A673 (cell line): ENCODE data around the gene NOCT. TPM values are rescaled to one million over a fixed set of nuclear protein-coding genes. Genes with fewer than 3 reads are reported as not detected.
"Not testable (repeated sequence)": the region's sequence is repeated elsewhere in the genome, so short reads cannot be mapped to it uniquely, and the experiment has no call there.

Source experiments
- BruUV-seq: library from RNA; stranded (reverse); fragments of 400-500 nt; replicated peaks from 2 replicates; lab custom pipeline; 2021; lab: Mats Ljungman, UMichigan
- CTCF ChIA-PET: fragments of 300-600 bp; sonication (Branson Sonifier 250); formaldehyde crosslinking; loops from one replicate; lab custom pipeline; 2022; ENCODE audit warnings: antibody characterized with exemption; lab: Charles Lee
- POLR2A ChIA-PET: fragments of 300-600 bp; sonication (Branson Sonifier 250); formaldehyde crosslinking; loops from one replicate; lab custom pipeline; 2022; ENCODE audit warnings: antibody characterized with exemption; ENCODE audit not compliant: low non-redundant PET; lab: Charles Lee
- DNase-seq: peaks from one replicate; pipeline ENCODE4 v3.0.0-alpha.2; 2015; ENCODE audit warnings: low spot score
- H3K27ac ChIP-seq: fragments of 200-600 bp; sonication (generic); 2 replicates; pipeline ENCODE4 v1.5.1; 2016; ENCODE audit warnings: mixed run types, low read depth, mild to moderate bottlenecking, mixed read lengths, antibody characterized with exemption, low read length; ENCODE audit not compliant: poor library complexity, severe bottlenecking
- H3K27me3 ChIP-seq: fragments of 200-600 bp; sonication (generic); replicated peaks from 2 replicates; pipeline ENCODE4 v1.6.1; 2017; ENCODE audit warnings: mixed run types, low read depth, mild to moderate bottlenecking, mixed read lengths, antibody characterized with exemption, low read length; ENCODE audit not compliant: insufficient read depth, poor library complexity
- H3K36me3 ChIP-seq: fragments of 200-600 bp; sonication (generic); 2 replicates; pipeline ENCODE4 v1.6.1; 2016; ENCODE audit warnings: mixed run types, mild to moderate bottlenecking, mixed read lengths, antibody characterized with exemption, low read length; ENCODE audit not compliant: insufficient read depth, poor library complexity, severe bottlenecking
- H3K4me1 ChIP-seq: fragments of 200-600 bp; sonication (generic); 2 replicates; pipeline ENCODE4 v1.6.1; 2017; ENCODE audit warnings: mixed run types, mild to moderate bottlenecking, mixed read lengths, antibody characterized with exemption, low read length; ENCODE audit not compliant: insufficient read depth, poor library complexity, severe bottlenecking
- H3K4me3 ChIP-seq: fragments of 200-600 bp; sonication (generic); 2 replicates; pipeline ENCODE4 v1.5.1; 2016; ENCODE audit warnings: low read depth, mixed run types, mild to moderate bottlenecking, mixed read lengths, low read length; ENCODE audit not compliant: poor library complexity, severe bottlenecking
- H3K9me3 ChIP-seq: fragments of 200-600 bp; sonication (generic); 2 replicates; pipeline ENCODE4 v1.6.1; 2016; ENCODE audit warnings: mixed run types, low read depth, mild to moderate bottlenecking, mixed read lengths, antibody characterized with exemption, low read length; ENCODE audit not compliant: poor library complexity, severe bottlenecking
- CTCF ChIP-seq: fragments of 300-800, 200-600 bp; sonication (generic); conservative IDR thresholded peaks from 2 replicates; pipeline ENCODE4 v1.5.1; 2017; ENCODE audit warnings: low read depth, mild to moderate bottlenecking, antibody characterized with exemption, low read length, moderate library complexity, mixed read lengths
- EZH2 ChIP-seq: fragments of 200-600 bp; sonication (generic); IDR thresholded peaks from 2 replicates; pipeline ENCODE4 v1.6.1; 2017; ENCODE audit warnings: borderline replicate concordance, low read depth, mild to moderate bottlenecking, mixed read lengths, antibody characterized with exemption, low read length; ENCODE audit not compliant: poor library complexity, severe bottlenecking
- intact Hi-C: fragments of 100-400 bp; cut with micrococcal nuclease; formaldehyde crosslinking; loops from one replicate; pipeline ENCODE4 v1.10.0; 2022; ENCODE audit not compliant: unreplicated experiment
- total RNA-seq: library from RNA; stranded (reverse); gene quantifications from 2 replicates; pipeline ENCODE4 v1.2.3, GENCODE V29; 2021

NOCT gene
- total RNA-seq, 1 experiment from 2014 or later = 27.6 TPM

- DNase-seq = no peak
- no TSS peak for BruUV-seq
- CTCF ChIA-PET = interaction anchor here (0.6 kb wide), 1 partner anchor 634 kb away, joined by 5 read pairs; no protein-coding TSS in a partner anchor
- H3K27me3 ChIP-seq = no peaks in the 10 kb centered on the region
- POLR2A ChIA-PET = no interaction called here
- H3K4me3 ChIP-seq = no peak overlapping the region
- intact Hi-C loops = no loop called here
- no peaks in the 10 kb centered on the region for H3K4me1 ChIP-seq
- H3K36me3 ChIP-seq = peaks cover 45% of the 10 kb centered on the region
- H3K9me3 ChIP-seq = no peaks in the 10 kb centered on the region
- no peak overlapping the region for H3K27ac ChIP-seq
- no peak for TF ChIP-seq EZH2
- no peak for TF ChIP-seq CTCF
These were observed 39.4 kb downstream of the NOCT start for GRCh38 chr4:139054791-139055505.

GRCh38 chr4:139059026-139059425 is 43.4 kb downstream of the NOCT start:
- peaks cover 80% of the 10 kb centered on the region for H3K36me3 ChIP-seq
- H3K27ac ChIP-seq, H3K27me3 ChIP-seq, BruUV-seq, H3K4me3 ChIP-seq, intact Hi-C loops, POLR2A ChIA-PET, DNase-seq, CTCF ChIA-PET, H3K4me1 ChIP-seq, H3K9me3 ChIP-seq: not testable (repeated sequence)

DNA sequence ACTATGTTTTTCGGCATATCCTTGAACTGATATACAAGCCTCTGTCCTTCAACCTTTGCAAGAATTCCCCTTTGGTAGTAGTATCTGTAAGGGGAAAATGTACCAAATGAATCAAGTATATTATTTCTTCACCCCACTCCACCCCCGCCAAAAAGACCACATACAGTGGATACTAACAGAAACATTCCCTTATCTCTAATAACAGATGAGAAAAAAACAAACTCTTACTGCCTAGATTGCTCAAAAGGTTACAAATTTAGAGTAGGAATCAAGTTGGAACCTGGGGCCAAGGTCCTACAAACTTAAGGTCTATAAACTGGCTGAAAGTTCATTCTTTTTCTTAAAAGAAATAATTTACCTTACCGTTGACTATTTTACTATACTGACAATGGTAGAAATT is 45.0 kb downstream of the NOCT start:
- ChIA-PET POLR2A (no interaction called here), CTCF (no interaction called here)
- no peak for DNase-seq
- Histone ChIP-seq H3K27ac (no peak overlapping the region), H3K4me3 (no peak overlapping the region), H3K4me1 (no peaks in the 10 kb centered on the region), H3K9me3 (no peaks in the 10 kb centered on the region), H3K36me3 (peaks cover 83% of the 10 kb centered on the region), H3K27me3 (no peaks in the 10 kb centered on the region)
- no TSS peak for BruUV-seq
- intact Hi-C loops = no loop called here
- no peak for TF ChIP-seq CTCF
- no peak for TF ChIP-seq EZH2
